Neural cell (in vitro differentiated cells): ENCODE measurements around the gene DPH3. TPM values are rescaled to one million over a fixed set of nuclear protein-coding genes. Genes with fewer than 3 reads are reported as not detected.

ENCODE experiments used
- H2AFZ ChIP-seq: fragments of 200-600, 300-800 bp; sonication (generic), shearing (Covaris generic); 2 replicates; pipeline ENCODE4 v1.6.0; 2014; ENCODE audit warnings: low read depth, mild to moderate bottlenecking, antibody characterized with exemption, low read length, moderate library complexity
- H3F3A ChIP-seq: fragments of 200-600 bp; shearing (Covaris generic); 2 replicates; pipeline ENCODE4 v1.6.1; 2016; ENCODE audit warnings: mild to moderate bottlenecking, moderate library complexity, mixed read lengths, antibody characterized with exemption, low read length; ENCODE audit not compliant: insufficient read depth, poor library complexity, severe bottlenecking
- H3K27ac ChIP-seq: fragments of 200-600, 300-800 bp; sonication (generic), shearing (Covaris generic); 2 replicates; pipeline ENCODE4 v1.5.1; 2014; ENCODE audit warnings: mild to moderate bottlenecking, low read length, moderate library complexity
- H3K27me3 ChIP-seq: fragments of 300-800, 200-600 bp; sonication (generic), shearing (Covaris generic); 2 replicates; pipeline ENCODE4 v1.6.0; 2014; ENCODE audit warnings: mild to moderate bottlenecking, low read depth, low read length, moderate library complexity; ENCODE audit not compliant: insufficient read depth
- H3K36me3 ChIP-seq: fragments of 300-800, 200-600 bp; sonication (generic), shearing (Covaris generic); 2 replicates; pipeline ENCODE4 v1.5.1; 2014; ENCODE audit warnings: mild to moderate bottlenecking, antibody characterized with exemption, low read length, moderate library complexity; ENCODE audit not compliant: insufficient read depth
- H3K4me2 ChIP-seq: fragments of 300-800, 200-600 bp; sonication (generic), shearing (Covaris generic); 2 replicates; pipeline ENCODE4 v1.6.0; 2014; ENCODE audit warnings: mild to moderate bottlenecking, low read length
- H3K4me3 ChIP-seq: fragments of 300-800, 200-600 bp; sonication (generic), shearing (Covaris generic); 2 replicates; pipeline ENCODE4 v1.5.1; 2014; ENCODE audit warnings: mild to moderate bottlenecking, low read length, moderate library complexity
- H3K79me2 ChIP-seq: fragments of 200-600 bp; shearing (Covaris generic); replicated peaks from 2 replicates; pipeline ENCODE4 v1.6.0; 2014; ENCODE audit warnings: mild to moderate bottlenecking, low read length, moderate library complexity; ENCODE audit not compliant: insufficient read depth
- H3K9ac ChIP-seq: fragments of 300-800, 200-600 bp; sonication (generic), shearing (Covaris generic); 2 replicates; pipeline ENCODE4 v1.6.1; 2016; ENCODE audit warnings: mild to moderate bottlenecking, low read length, mixed read lengths
- H3K9me2 ChIP-seq: fragments of 200-600 bp; shearing (Covaris generic); 2 replicates; pipeline ENCODE4 v1.6.1; 2016; ENCODE audit warnings: mild to moderate bottlenecking, low read length, mixed read lengths; ENCODE audit not compliant: insufficient read depth
- H3K9me3 ChIP-seq: fragments of 200-600, 300-800 bp; sonication (generic), shearing (Covaris generic); 2 replicates; pipeline ENCODE4 v1.6.1; 2016; ENCODE audit warnings: mild to moderate bottlenecking, mixed run types, low read length, moderate library complexity, mixed read lengths
- H4K20me1 ChIP-seq: fragments of 200-600 bp; shearing (Covaris generic); 2 replicates; pipeline ENCODE4 v1.6.1; 2016; ENCODE audit warnings: mild to moderate bottlenecking, mixed run types; ENCODE audit not compliant: insufficient read depth
- CTCF ChIP-seq: fragments of 450-650 bp; IDR thresholded peaks from 2 replicates; pipeline ENCODE4 v1.5.1; 2014; ENCODE audit warnings: antibody characterized with exemption, mild to moderate bottlenecking, moderate library complexity; ENCODE audit not compliant: poor library complexity, severe bottlenecking
- EP300 ChIP-seq: fragments of 450-650 bp; conservative IDR thresholded peaks from 2 replicates; pipeline ENCODE4 v1.6.1; 2014; ENCODE audit warnings: antibody characterized with exemption, mild to moderate bottlenecking, moderate library complexity; ENCODE audit not compliant: poor library complexity, severe bottlenecking
- EZH2 ChIP-seq: fragments of 200-600, 300-800 bp; shearing (Covaris generic), sonication (generic); IDR thresholded peaks from 2 replicates; pipeline ENCODE4 v1.6.1; 2014; ENCODE audit warnings: antibody characterized with exemption, low read length, borderline replicate concordance, mild to moderate bottlenecking; ENCODE audit not compliant: insufficient read depth, poor library complexity, severe bottlenecking
- MXI1 ChIP-seq: fragments of 450-650 bp; conservative IDR thresholded peaks from 2 replicates; pipeline ENCODE4 v1.6.1; 2014; ENCODE audit warnings: antibody characterized with exemption, mild to moderate bottlenecking; ENCODE audit not compliant: poor library complexity, severe bottlenecking
- POLR2AphosphoS5 ChIP-seq: IDR thresholded peaks from 2 replicates; pipeline ENCODE4 v1.6.1; 2012
- RAD21 ChIP-seq: fragments of 450-650 bp; conservative IDR thresholded peaks from 2 replicates; pipeline ENCODE4 v1.6.1; 2014; ENCODE audit warnings: antibody characterized with exemption, mild to moderate bottlenecking, moderate library complexity
- REST ChIP-seq: IDR thresholded peaks from 2 replicates; pipeline ENCODE4 v1.6.1; 2012; ENCODE audit warnings: borderline replicate concordance
- SMC3 ChIP-seq: fragments of 450-650 bp; conservative IDR thresholded peaks from 2 replicates; pipeline ENCODE4 v1.6.1; 2014; ENCODE audit warnings: antibody characterized with exemption, mild to moderate bottlenecking, moderate library complexity; ENCODE audit not compliant: poor library complexity
- TAF1 ChIP-seq: IDR thresholded peaks from 2 replicates; pipeline ENCODE4 v1.6.1; 2012; ENCODE audit warnings: low read depth
- polyA plus RNA-seq: library from polyadenylated mRNA; depleted of rRNA; stranded (reverse); fragments of >200 nt; gene quantifications from 2 replicates; pipeline ENCODE4 v1.2.3, GENCODE V29; 2014

The DPH3 gene
- polyA plus RNA-seq, 1 donor from 2014 or later: 38.5 TPM

GRCh38 chr3:16303037-16303575 is 38.4 kb upstream of the DPH3 start:
- no peaks in the 10 kb centered on the region for H4K20me1 ChIP-seq
- no peak overlapping the region for H3K4me3 ChIP-seq
- no peak overlapping the region for H3K27ac ChIP-seq
- H3K4me2 ChIP-seq: no peak overlapping the region
- H3K27me3 ChIP-seq: no peaks in the 10 kb centered on the region
- H3K9me3 ChIP-seq: no peaks in the 10 kb centered on the region
- no peaks in the 10 kb centered on the region for H3K36me3 ChIP-seq
- peaks cover 2% of the 10 kb centered on the region for H3F3A ChIP-seq
- H3K9ac ChIP-seq: no peak overlapping the region
- H2AFZ ChIP-seq: no peak overlapping the region
- no peak for TF ChIP-seq CTCF
- no peak for TF ChIP-seq MXI1
- no peak for TF ChIP-seq POLR2AphosphoS5
- TF ChIP-seq EP300: no peak
- no peak for TF ChIP-seq REST
- no peak for TF ChIP-seq SMC3
- H3K79me2 ChIP-seq: no peaks in the 10 kb centered on the region
- H3K9me2 ChIP-seq: no peaks in the 10 kb centered on the region

DNA sequence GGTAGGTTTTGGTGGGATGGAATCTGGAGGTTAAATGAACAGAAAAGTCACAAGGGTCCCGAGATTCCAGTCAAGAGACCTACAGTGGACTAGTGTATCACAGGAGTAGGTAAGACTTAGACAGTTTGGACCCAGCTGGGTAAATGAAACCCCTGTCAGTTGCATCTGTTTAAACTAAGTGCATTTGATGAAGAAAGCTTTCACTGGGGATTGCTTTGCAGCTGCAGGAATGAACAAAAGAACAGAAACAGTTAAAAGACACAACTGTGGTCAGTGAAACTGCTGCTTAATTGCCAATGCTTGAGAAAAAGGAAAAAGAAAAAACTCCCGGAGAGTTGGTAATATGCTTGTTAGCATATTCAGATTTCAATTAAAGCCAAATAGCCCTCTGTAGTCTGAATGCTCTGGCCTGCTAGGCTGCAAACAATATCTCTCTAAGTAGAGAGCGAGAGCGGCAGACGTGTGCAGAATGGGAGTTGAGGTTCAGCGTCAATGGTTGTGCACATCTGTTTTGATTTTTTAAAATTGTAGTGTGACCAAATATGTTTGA is 37.4 kb upstream of the DPH3 start:
- Histone ChIP-seq H3K9me3 (no peaks in the 10 kb centered on the region), H3K9ac (no peak overlapping the region), H4K20me1 (no peaks in the 10 kb centered on the region), H2AFZ (no peak overlapping the region), H3K4me2 (no peak overlapping the region), H3K9me2 (no peaks in the 10 kb centered on the region), H3K27me3 (no peaks in the 10 kb centered on the region), H3K36me3 (no peaks in the 10 kb centered on the region), H3K4me3 (no peak overlapping the region), H3K27ac (peak overlapping the region; percentile 7), H3K79me2 (no peaks in the 10 kb centered on the region), H3F3A (peaks cover 2% of the 10 kb centered on the region)
- TF ChIP-seq TAF1: no peak
- TF ChIP-seq EZH2: no peak
- TF ChIP-seq POLR2AphosphoS5: no peak
- TF ChIP-seq SMC3: no peak
- no peak for TF ChIP-seq REST
- TF ChIP-seq CTCF: no peak
- TF ChIP-seq MXI1: no peak
- no peak for TF ChIP-seq EP300
- TF ChIP-seq RAD21: no peak
